Smooth muscle cell (in vitro differentiated cells): ENCODE results near the gene TRMU. TPM values are rescaled to one million over a fixed set of nuclear protein-coding genes. Genes with fewer than 3 reads are reported as not detected.

Experiments used
- DNase-seq: peaks from one replicate; lab custom pipeline; 2025; ENCODE audit not compliant: unreplicated experiment; lab: John Stamatoyannopoulos, UW
- H2AFZ ChIP-seq: fragments of 200-600 bp; sonication (generic); 2 replicates; pipeline ENCODE4 v1.6.0; 2016; ENCODE audit warnings: antibody characterized with exemption, low read depth, mild to moderate bottlenecking
- H3F3A ChIP-seq: fragments of 200-600 bp; sonication (generic); 2 replicates; pipeline ENCODE4 v1.6.0; 2017; ENCODE audit warnings: antibody characterized with exemption, low read depth
- H3K27ac ChIP-seq: fragments of 200-600 bp; sonication (generic); 2 replicates; pipeline ENCODE4 v1.5.1; 2016; ENCODE audit warnings: low read depth, mild to moderate bottlenecking
- H3K27me3 ChIP-seq: fragments of 200-600 bp; sonication (generic); 2 replicates; pipeline ENCODE4 v1.6.1; 2016; ENCODE audit warnings: low read depth, mild to moderate bottlenecking
- H3K36me3 ChIP-seq: fragments of 200-600 bp; sonication (generic); 2 replicates; pipeline ENCODE4 v1.5.1; 2016; ENCODE audit warnings: low read depth
- H3K4me1 ChIP-seq: fragments of 200-600 bp; sonication (generic); 2 replicates; pipeline ENCODE4 v1.5.1; 2016; ENCODE audit warnings: low read depth
- H3K4me2 ChIP-seq: fragments of 200-600 bp; sonication (generic); 2 replicates; pipeline ENCODE4 v1.6.0; 2016; ENCODE audit warnings: mild to moderate bottlenecking
- H3K4me3 ChIP-seq: fragments of 200-600 bp; sonication (generic); 2 replicates; pipeline ENCODE4 v1.5.1; 2016; ENCODE audit warnings: mild to moderate bottlenecking
- H3K79me2 ChIP-seq: fragments of 200-600 bp; sonication (generic); 2 replicates; pipeline ENCODE4 v1.6.0; 2016; ENCODE audit warnings: low read depth, mild to moderate bottlenecking
- H3K9ac ChIP-seq: fragments of 200-600 bp; sonication (generic); 2 replicates; pipeline ENCODE4 v1.6.0; 2016; ENCODE audit warnings: low read depth
- H3K9me3 ChIP-seq: fragments of 200-600 bp; sonication (generic); replicated peaks from 2 replicates; pipeline ENCODE4 v1.5.1; 2016; ENCODE audit warnings: low read depth
- H4K20me1 ChIP-seq: fragments of 200-600 bp; sonication (generic); 2 replicates; pipeline ENCODE4 v1.6.0; 2016; ENCODE audit warnings: low read depth
- CTCF ChIP-seq: fragments of 200-600 bp; sonication (generic); IDR thresholded peaks from 2 replicates; pipeline ENCODE4 v1.5.1; 2017; ENCODE audit warnings: borderline replicate concordance, mild to moderate bottlenecking, antibody characterized with exemption; ENCODE audit not compliant: insufficient read depth, poor library complexity, severe bottlenecking
- WGBS: methylation state at CpG from one replicate; pipeline ENCODE4 v1.1.7; 2016; ENCODE audit warnings: low lambda C conversion rate; 5-methylcytosine and 5-hydroxymethylcytosine counted together
- polyA plus RNA-seq: library from polyadenylated mRNA; unstranded; fragments of >200 nt; fragmentation: Nextera tagmentation; extraction: Ambion mirVana; gene quantifications from 2 replicates; pipeline ENCODE4 v1.2.1, GENCODE V29; 2016
- total RNA-seq: library from RNA; depleted of rRNA; stranded (reverse); fragments of >200 nt; gene quantifications from 2 replicates; pipeline ENCODE4 v1.2.3, GENCODE V29; 2014

The TRMU gene
- total and polyA plus RNA-seq, 2 experiments from 2014 or later: 15.8 to 20.5 TPM

- Histone ChIP-seq H3K4me3 (no peak overlapping the region), H3K4me2 (no peak overlapping the region), H3K27ac (no peak overlapping the region), H3K79me2 (no peaks in the 10 kb centered on the region), H3K27me3 (no peaks in the 10 kb centered on the region), H3F3A (no peaks in the 10 kb centered on the region), H3K36me3 (peaks cover 7% of the 10 kb centered on the region), H3K9me3 (no peaks in the 10 kb centered on the region), H3K9ac (no peak overlapping the region), H2AFZ (no peak overlapping the region), H3K4me1 (no peaks in the 10 kb centered on the region), H4K20me1 (peaks cover 68% of the 10 kb centered on the region)
- 96% methylated on average over 28 of the region's 28 CpGs for WGBS
- no peak for TF ChIP-seq CTCF
- DNase-seq: no peak
Measured at GRCh38 chr22:46351131-46351735, 15.7 kb downstream of the TRMU start.

GRCh38 chr22:46351767-46352166, 16.3 kb downstream of the TRMU start:
- Histone ChIP-seq H3K36me3 (peaks cover 7% of the 10 kb centered on the region), H3K4me1 (no peaks in the 10 kb centered on the region), H3K4me2 (no peak overlapping the region), H3K79me2 (no peaks in the 10 kb centered on the region), H4K20me1 (peaks cover 67% of the 10 kb centered on the region), H3K9ac (no peak overlapping the region), H3K9me3 (no peaks in the 10 kb centered on the region), H2AFZ (no peak overlapping the region), H3K27me3 (no peaks in the 10 kb centered on the region), H3K4me3 (no peak overlapping the region), H3K27ac (no peak overlapping the region), H3F3A (no peaks in the 10 kb centered on the region)
- 98% methylated on average over 23 of the region's 23 CpGs for WGBS
- DNase-seq: no peak
- no peak for TF ChIP-seq CTCF

- Histone ChIP-seq H3K27ac (no peak overlapping the region), H3K79me2 (no peaks in the 10 kb centered on the region), H3K36me3 (peaks cover 7% of the 10 kb centered on the region), H3K9me3 (no peaks in the 10 kb centered on the region), H3F3A (no peaks in the 10 kb centered on the region), H3K4me1 (no peaks in the 10 kb centered on the region), H3K4me2 (no peak overlapping the region), H3K27me3 (no peaks in the 10 kb centered on the region), H2AFZ (no peak overlapping the region), H3K9ac (no peak overlapping the region), H3K4me3 (no peak overlapping the region), H4K20me1 (peaks cover 67% of the 10 kb centered on the region)
- no peak for DNase-seq
- no peak for TF ChIP-seq CTCF
- WGBS: 94% methylated on average over 10 of the region's 10 CpGs
Measured at GRCh38 chr22:46352276-46352675, 16.8 kb downstream of the TRMU start.
